Measurements from ENCODE around the gene GNG12.

DNA sequence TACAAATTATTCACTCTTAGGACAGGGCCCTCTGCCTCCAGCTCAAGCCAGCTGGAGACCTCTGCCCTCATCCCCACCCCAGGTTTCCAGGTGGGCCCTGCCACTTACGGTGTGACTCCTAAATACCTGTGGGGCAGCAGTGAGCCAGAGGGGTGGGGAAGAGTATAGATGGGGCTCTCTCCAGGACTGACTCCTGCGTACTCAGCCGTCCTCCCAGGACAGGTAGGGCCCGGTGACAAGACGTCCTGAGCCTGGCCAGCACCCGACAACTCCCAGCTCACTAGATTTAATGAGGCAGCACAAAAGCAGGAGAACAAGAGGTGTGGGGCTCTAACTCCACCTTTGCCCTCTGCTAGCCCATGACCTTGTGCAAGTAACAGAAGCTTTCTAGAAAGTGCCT lies 16.8 kb downstream of the GNG12 start:
- TF ChIP-seq, protein P1, sequence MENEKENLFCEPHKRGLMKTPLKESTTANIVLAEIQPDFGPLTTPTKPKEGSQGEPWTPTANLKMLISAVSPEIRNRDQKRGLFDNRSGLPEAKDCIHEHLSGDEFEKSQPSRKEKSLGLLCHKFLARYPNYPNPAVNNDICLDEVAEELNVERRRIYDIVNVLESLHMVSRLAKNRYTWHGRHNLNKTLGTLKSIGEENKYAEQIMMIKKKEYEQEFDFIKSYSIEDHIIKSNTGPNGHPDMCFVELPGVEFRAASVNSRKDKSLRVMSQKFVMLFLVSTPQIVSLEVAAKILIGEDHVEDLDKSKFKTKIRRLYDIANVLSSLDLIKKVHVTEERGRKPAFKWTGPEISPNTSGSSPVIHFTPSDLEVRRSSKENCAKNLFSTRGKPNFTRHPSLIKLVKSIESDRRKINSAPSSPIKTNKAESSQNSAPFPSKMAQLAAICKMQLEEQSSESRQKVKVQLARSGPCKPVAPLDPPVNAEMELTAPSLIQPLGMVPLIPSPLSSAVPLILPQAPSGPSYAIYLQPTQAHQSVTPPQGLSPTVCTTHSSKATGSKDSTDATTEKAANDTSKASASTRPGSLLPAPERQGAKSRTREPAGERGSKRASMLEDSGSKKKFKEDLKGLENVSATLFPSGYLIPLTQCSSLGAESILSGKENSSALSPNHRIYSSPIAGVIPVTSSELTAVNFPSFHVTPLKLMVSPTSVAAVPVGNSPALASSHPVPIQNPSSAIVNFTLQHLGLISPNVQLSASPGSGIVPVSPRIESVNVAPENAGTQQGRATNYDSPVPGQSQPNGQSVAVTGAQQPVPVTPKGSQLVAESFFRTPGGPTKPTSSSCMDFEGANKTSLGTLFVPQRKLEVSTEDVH (IDR thresholded peaks at IDR 0.05; ENCODE audit: low read depth, partially characterized antibody), result no peak
- no peak for TF ChIP-seq POLR2AphosphoS5 (IDR thresholded peaks at IDR 0.05; ENCODE audit: control insufficient read depth, insufficient read depth, low read depth, low read length)
- TF ChIP-seq, protein P2, sequence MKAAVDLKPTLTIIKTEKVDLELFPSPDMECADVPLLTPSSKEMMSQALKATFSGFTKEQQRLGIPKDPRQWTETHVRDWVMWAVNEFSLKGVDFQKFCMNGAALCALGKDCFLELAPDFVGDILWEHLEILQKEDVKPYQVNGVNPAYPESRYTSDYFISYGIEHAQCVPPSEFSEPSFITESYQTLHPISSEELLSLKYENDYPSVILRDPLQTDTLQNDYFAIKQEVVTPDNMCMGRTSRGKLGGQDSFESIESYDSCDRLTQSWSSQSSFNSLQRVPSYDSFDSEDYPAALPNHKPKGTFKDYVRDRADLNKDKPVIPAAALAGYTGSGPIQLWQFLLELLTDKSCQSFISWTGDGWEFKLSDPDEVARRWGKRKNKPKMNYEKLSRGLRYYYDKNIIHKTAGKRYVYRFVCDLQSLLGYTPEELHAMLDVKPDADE (conservative IDR thresholded peaks at IDR 0.05; ENCODE audit: control insufficient read depth, low read depth, low read length), result no peak
- TF ChIP-seq ZNF785 (CRISPR knock-in tag; IDR thresholded peaks at IDR 0.05), result no peak
- TF ChIP-seq ZKSCAN1 (IDR thresholded peaks at IDR 0.05; ENCODE audit: low read depth, low read length), result no peak
- TF ChIP-seq CREB1 (IDR thresholded peaks at IDR 0.05), result no peak
- TF ChIP-seq CREB1 (CRISPR knock-in tag; IDR thresholded peaks at IDR 0.05), result no peak
- TF ChIP-seq FOXK1 (CRISPR knock-in tag; IDR thresholded peaks at IDR 0.05; ENCODE audit: borderline replicate concordance), result no peak
- TF ChIP-seq HLTF (IDR thresholded peaks at IDR 0.05), result no peak
- no peak for TF ChIP-seq MYNN (IDR thresholded peaks at IDR 0.05)
- TF ChIP-seq MYNN (CRISPR knock-in tag; IDR thresholded peaks at IDR 0.05), result no peak

Data from K562 (cell line).